Colonic mucosa (tissue), 4 donors: ENCODE measurements around the gene AGER. TPM values are rescaled to one million over a fixed set of nuclear protein-coding genes. Genes with fewer than 3 reads are reported as not detected.
A peak's percentile ranks its signal among the peaks of the same experiment; 100 is the strongest.
"Not testable (repeated sequence)": the region's sequence is repeated elsewhere in the genome, so short reads cannot be mapped to it uniquely, and the experiment has no call there.

Experiments
- DNase-seq: peaks from one replicate; pipeline ENCODE4 v3.0.0-alpha.2; 2020
- H3K27ac ChIP-seq: fragments of 200-600 bp; one replicate; pipeline ENCODE4 v1.8.0; 2021
- H3K27me3 ChIP-seq: fragments of 200-600 bp; one replicate; pipeline ENCODE4 v1.8.0; 2021
- H3K36me3 ChIP-seq: fragments of 200-600 bp; one replicate; pipeline ENCODE4 v1.8.0; 2021
- H3K4me1 ChIP-seq: fragments of 200-600 bp; one replicate; pipeline ENCODE4 v1.8.0; 2021; ENCODE audit warnings: mild to moderate bottlenecking
- H3K4me3 ChIP-seq: fragments of 200-600 bp; one replicate; pipeline ENCODE4 v1.8.0; 2021
- H3K9ac ChIP-seq, 2 donors: one replicate each; pipeline ENCODE4 v1.7.0; 2013; ENCODE audit warnings: control low read depth in 2 of 2, low read depth in 2 of 2, low read length in 2 of 2
- H3K9me3 ChIP-seq: fragments of 200-600 bp; one replicate; pipeline ENCODE4 v1.8.0; 2021
- CTCF ChIP-seq: fragments of 200-600 bp; IDR thresholded peaks from one replicate; pipeline ENCODE4 v1.8.0; 2022; ENCODE audit warnings: antibody characterized with exemption, mild to moderate bottlenecking
- intact Hi-C: fragments of 100-400 bp; cut with DNase I; formaldehyde crosslinking; loops from one replicate; pipeline ENCODE4 v1.14.1; 2022
- total RNA-seq, 2 donors: library from RNA; stranded (reverse); fragmentation: NEBNext Ultra II Directional in 1 of 2; extraction: Animal tissue kit (Norgen Biotek cat#: 25700) in 1 of 2; gene quantifications; one replicate each; pipeline ENCODE4 v1.2.1, GENCODE V29; 2021
- donor health status: healthy.
- donor health status: DM: no; HTN: no; CAD: no.
- donor health status: DM: no; HTN: no; CAD: no.

AGER gene
- total RNA-seq, 2 donors from 2014 or later, result 4.1 to 10.1 TPM

GRCh38 chr6:32196682-32197616 is 12.9 kb upstream of the AGER start:
- peak overlapping the region; percentile 99 for H3K27ac ChIP-seq
- no peaks in the 10 kb centered on the region for H3K36me3 ChIP-seq
- peak overlapping the region; percentile 58 for H3K4me3 ChIP-seq
- peak overlapping the region; percentile 99 to 100 for H3K9ac ChIP-seq
- intact Hi-C loops, result no loop called here
- DNase-seq, result peak; percentile 47
- peaks cover 2% of the 10 kb centered on the region for H3K4me1 ChIP-seq
- H3K27me3 ChIP-seq, result no peaks in the 10 kb centered on the region
- no peaks in the 10 kb centered on the region for H3K9me3 ChIP-seq
- TF ChIP-seq CTCF, result no peak

- H3K36me3 ChIP-seq, result no peaks in the 10 kb centered on the region
- TF ChIP-seq CTCF, result no peak
- intact Hi-C loops, result no loop called here
Observed at GRCh38 chr6:32195902-32196681, 12.0 kb upstream of the AGER start.

GRCh38 chr6:32195652-32195901 is 11.5 kb upstream of the AGER start:
- DNase-seq, result peak; percentile 100
- Histone ChIP-seq H3K9ac (peak overlapping the region; percentile 99 to 100), H3K4me1 (peaks cover 2% of the 10 kb centered on the region), H3K27ac (peak overlapping the region; percentile 99), H3K4me3 (peak overlapping the region; percentile 58), H3K36me3 (no peaks in the 10 kb centered on the region), H3K9me3 (no peaks in the 10 kb centered on the region), H3K27me3 (no peaks in the 10 kb centered on the region)
- intact Hi-C loops, result no loop called here
- TF ChIP-seq CTCF, result peak; percentile 55

More at GRCh38 chr6:32195902-32196681, 12.0 kb upstream of the AGER start:
- Histone ChIP-seq H3K9me3 (no peaks in the 10 kb centered on the region), H3K4me3 (peak overlapping the region; percentile 58), H3K27ac (peak overlapping the region; percentile 99), H3K4me1 (peaks cover 2% of the 10 kb centered on the region), H3K9ac (peak overlapping the region; percentile 99 to 100), H3K27me3 (no peaks in the 10 kb centered on the region)
- peak; percentile 89 for DNase-seq

GRCh38 chr6:32194825-32195651 is 11.0 kb upstream of the AGER start:
- peak; percentile 60 for DNase-seq
- H3K9me3 ChIP-seq, result no peaks in the 10 kb centered on the region
- no peaks in the 10 kb centered on the region for H3K36me3 ChIP-seq
- peak overlapping the region; percentile 68 to 88 for H3K9ac ChIP-seq
- H3K4me3 ChIP-seq, result peak overlapping the region; percentile 18
- intact Hi-C loops, result no loop called here
- peaks cover 2% of the 10 kb centered on the region for H3K4me1 ChIP-seq
- H3K27ac ChIP-seq, result peak overlapping the region; percentile 84
- no peaks in the 10 kb centered on the region for H3K27me3 ChIP-seq
- no peak for TF ChIP-seq CTCF

- Histone ChIP-seq H3K4me3 (no peak overlapping the region), H3K9ac (no peak overlapping the region), H3K27ac (peak overlapping the region; percentile 84), H3K9me3 (no peaks in the 10 kb centered on the region), H3K27me3 (no peaks in the 10 kb centered on the region), H3K36me3 (no peaks in the 10 kb centered on the region), H3K4me1 (peaks cover 2% of the 10 kb centered on the region)
- intact Hi-C loops, result no loop called here
- no peak for DNase-seq
- TF ChIP-seq CTCF, result no peak
Observed at GRCh38 chr6:32194388-32194787, 10.3 kb upstream of the AGER start.

- H3K9ac ChIP-seq, result peak overlapping the region; percentile 19 to 85
- not testable (repeated sequence) for H3K4me1 ChIP-seq
Observed at GRCh38 chr6:32193096-32193495, 9.0 kb upstream of the AGER start.

More at GRCh38 chr6:32193096-32193495, 9.0 kb upstream of the AGER start:
- H3K4me3 ChIP-seq, result peak overlapping the region; percentile 23
- H3K27ac ChIP-seq, result peak overlapping the region; percentile 82
- H3K9me3 ChIP-seq, H3K27me3 ChIP-seq, H3K36me3 ChIP-seq, intact Hi-C loops, DNase-seq: not testable (repeated sequence)
